Activated CD4-positive, alpha-beta T cell treated with anti-CD3 and anti-CD28 coated beads, Interleukin-2, amount 10 ng/mL, durations not matched to agents 7 days and 5 days (primary cell): Measurements from ENCODE around the gene STK32C. TPM values are rescaled to one million over a fixed set of nuclear protein-coding genes. Genes with fewer than 3 reads are reported as not detected.

Source experiments
- CTCF ChIA-PET: fragments of 350-600 bp; sonication (Branson Sonifier 250); formaldehyde crosslinking; loops from one replicate; lab custom pipeline; 2021; ENCODE audit warnings: antibody characterized with exemption; lab: Charles Lee
- POLR2A ChIA-PET: fragments of 350-600 bp; sonication (Branson Sonifier 250); formaldehyde crosslinking; loops from one replicate; lab custom pipeline; 2021; ENCODE audit warnings: antibody characterized with exemption; lab: Charles Lee
- DNase-seq: peaks from one replicate; pipeline ENCODE4 v3.0.0-alpha.2; 2020
- H3K27ac Mint-ChIP-seq: one replicate; pipeline ENCODE4 v1.8.0; 2021; ENCODE audit warnings: mild to moderate bottlenecking, moderate library complexity, mixed read lengths
- H3K27me3 Mint-ChIP-seq: one replicate; pipeline ENCODE4 v1.8.0; 2021; ENCODE audit warnings: mixed read lengths
- H3K36me3 Mint-ChIP-seq: one replicate; pipeline ENCODE4 v1.8.0; 2021; ENCODE audit warnings: low read depth, mixed read lengths
- H3K4me1 Mint-ChIP-seq: one replicate; pipeline ENCODE4 v1.8.0; 2021; ENCODE audit warnings: mixed read lengths
- H3K4me3 Mint-ChIP-seq: one replicate; pipeline ENCODE4 v1.8.0; 2021; ENCODE audit warnings: mild to moderate bottlenecking, moderate library complexity, mixed read lengths
- H3K9me3 Mint-ChIP-seq: one replicate; pipeline ENCODE4 v1.8.0; 2021; ENCODE audit warnings: mixed read lengths
- total RNA-seq, 2 experiments: library from RNA; stranded (reverse); gene quantifications; one replicate each; pipeline ENCODE4 v1.2.3, GENCODE V29; 2021

The STK32C gene
- total RNA-seq, 2 experiments from 2014 or later: 11.1 to 15.2 TPM

DNA sequence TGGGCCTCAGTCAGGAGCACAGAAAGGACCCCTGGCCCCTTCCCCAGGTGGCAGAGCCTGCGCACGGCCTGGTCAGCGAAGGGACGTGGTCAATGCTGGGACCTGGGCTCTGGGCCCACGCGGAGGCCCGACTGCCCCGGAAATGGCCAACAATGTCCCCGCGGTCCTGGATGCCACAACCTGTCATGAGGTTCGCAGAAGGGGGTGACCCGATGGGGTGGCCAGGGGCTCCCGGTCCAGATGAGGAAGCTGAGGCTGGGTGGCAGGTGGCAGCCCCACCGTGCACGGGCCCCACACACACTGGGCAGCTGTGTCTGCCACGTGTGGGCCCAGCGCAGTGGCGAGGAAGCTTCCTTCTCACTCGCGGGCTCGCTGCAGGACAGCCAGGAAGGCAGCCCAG lies 71.6 kb downstream of the STK32C start:
- ChIA-PET POLR2A (no interaction called here), CTCF (no interaction called here)
- Mint-ChIP-seq H3K27ac (no peak overlapping the region), H3K4me1 (peaks cover 22% of the 10 kb centered on the region), H3K36me3 (no peaks in the 10 kb centered on the region), H3K4me3 (no peak overlapping the region), H3K9me3 (no peaks in the 10 kb centered on the region), H3K27me3 (no peaks in the 10 kb centered on the region)
- no peak for DNase-seq

DNA sequence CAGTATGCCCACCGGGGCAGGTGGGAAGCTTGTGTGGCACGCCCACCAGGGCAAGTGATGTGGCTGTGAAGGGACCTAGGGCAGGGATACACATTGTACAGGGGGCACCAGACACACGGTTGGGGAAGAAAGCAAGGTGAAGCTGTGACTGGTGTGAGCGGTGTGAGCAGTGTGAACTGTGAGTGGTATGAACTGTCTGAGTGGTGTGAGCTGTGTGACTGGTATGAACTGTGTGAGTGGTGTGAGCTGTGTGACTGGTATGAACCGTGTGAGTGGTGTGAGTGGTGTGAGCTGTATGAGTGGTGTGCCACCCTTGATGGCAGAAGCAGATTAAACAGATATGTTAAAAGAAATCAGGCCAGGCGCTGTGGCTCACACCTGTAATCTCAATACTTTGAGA lies 72.9 kb downstream of the STK32C start:
- ChIA-PET POLR2A (no interaction called here), CTCF (interaction anchor here (1.1 to 1.7 kb wide), 3 partner anchors 9 to 212 kb away, joined by 3 to 5 read pairs (median 4); no protein-coding TSS in a partner anchor)
- H3K4me3 Mint-ChIP-seq: no peak overlapping the region
- no peaks in the 10 kb centered on the region for H3K27me3 Mint-ChIP-seq
- peaks cover under 1% of the 10 kb centered on the region for H3K36me3 Mint-ChIP-seq
- H3K4me1 Mint-ChIP-seq: peaks cover 33% of the 10 kb centered on the region
- no peak for DNase-seq
- H3K27ac Mint-ChIP-seq: no peak overlapping the region
- no peaks in the 10 kb centered on the region for H3K9me3 Mint-ChIP-seq

DNA sequence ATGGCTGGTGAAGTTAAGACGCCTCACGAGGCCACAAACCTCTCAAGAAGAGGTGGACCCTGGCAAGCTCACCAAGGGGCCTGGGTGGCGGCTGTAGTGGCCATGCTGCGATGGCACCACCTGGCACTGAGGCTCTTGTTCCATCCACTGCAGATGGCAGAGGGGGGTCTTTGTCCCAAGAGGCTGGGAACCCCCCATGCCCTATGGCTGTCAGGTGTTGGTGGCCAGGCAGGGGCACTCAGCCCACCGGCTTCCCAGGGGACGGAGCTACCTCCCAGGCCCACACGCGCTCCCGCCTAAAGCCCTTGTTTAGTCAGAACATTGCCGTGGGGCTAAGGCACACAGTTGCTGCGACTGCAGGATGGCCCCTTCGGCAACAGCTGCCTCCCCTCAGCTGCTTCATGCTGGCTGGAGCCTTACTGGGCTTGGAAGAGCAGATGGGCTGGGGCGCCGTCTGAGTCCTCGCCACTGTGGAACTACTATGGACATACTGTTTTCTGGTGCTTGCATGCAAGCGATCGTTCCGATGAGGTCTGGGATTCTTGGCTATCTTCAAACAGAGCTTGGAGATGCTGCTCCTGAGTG lies 74.2 kb downstream of the STK32C start:
- no peaks in the 10 kb centered on the region for H3K9me3 Mint-ChIP-seq
- H3K4me3 Mint-ChIP-seq: no peak overlapping the region
- H3K27ac Mint-ChIP-seq: peak overlapping the region; percentile 92
- no peaks in the 10 kb centered on the region for H3K27me3 Mint-ChIP-seq
- H3K36me3 Mint-ChIP-seq: peaks cover 3% of the 10 kb centered on the region
- no peak for DNase-seq
- CTCF ChIA-PET: interaction anchor here (1.1 to 1.5 kb wide), 4 partner anchors 10 to 213 kb away, joined by 3 to 4 read pairs (median 3); no protein-coding TSS in a partner anchor
- POLR2A ChIA-PET: no interaction called here
- H3K4me1 Mint-ChIP-seq: peaks cover 41% of the 10 kb centered on the region

GRCh38 chr10:132232981-132233380 lies 74.8 kb downstream of the STK32C start:
- H3K36me3 Mint-ChIP-seq: peaks cover 3% of the 10 kb centered on the region
- H3K9me3 Mint-ChIP-seq: no peaks in the 10 kb centered on the region
- H3K27me3 Mint-ChIP-seq: no peaks in the 10 kb centered on the region
- POLR2A ChIA-PET: no interaction called here
- CTCF ChIA-PET: interaction anchor here (1.5 kb wide), 1 partner anchor 23 kb away, joined by 3 read pairs; no protein-coding TSS in a partner anchor
- H3K4me3 Mint-ChIP-seq: no peak overlapping the region
- peaks cover 41% of the 10 kb centered on the region for H3K4me1 Mint-ChIP-seq
- H3K27ac Mint-ChIP-seq: peak overlapping the region; percentile 92
- DNase-seq: no peak

DNA sequence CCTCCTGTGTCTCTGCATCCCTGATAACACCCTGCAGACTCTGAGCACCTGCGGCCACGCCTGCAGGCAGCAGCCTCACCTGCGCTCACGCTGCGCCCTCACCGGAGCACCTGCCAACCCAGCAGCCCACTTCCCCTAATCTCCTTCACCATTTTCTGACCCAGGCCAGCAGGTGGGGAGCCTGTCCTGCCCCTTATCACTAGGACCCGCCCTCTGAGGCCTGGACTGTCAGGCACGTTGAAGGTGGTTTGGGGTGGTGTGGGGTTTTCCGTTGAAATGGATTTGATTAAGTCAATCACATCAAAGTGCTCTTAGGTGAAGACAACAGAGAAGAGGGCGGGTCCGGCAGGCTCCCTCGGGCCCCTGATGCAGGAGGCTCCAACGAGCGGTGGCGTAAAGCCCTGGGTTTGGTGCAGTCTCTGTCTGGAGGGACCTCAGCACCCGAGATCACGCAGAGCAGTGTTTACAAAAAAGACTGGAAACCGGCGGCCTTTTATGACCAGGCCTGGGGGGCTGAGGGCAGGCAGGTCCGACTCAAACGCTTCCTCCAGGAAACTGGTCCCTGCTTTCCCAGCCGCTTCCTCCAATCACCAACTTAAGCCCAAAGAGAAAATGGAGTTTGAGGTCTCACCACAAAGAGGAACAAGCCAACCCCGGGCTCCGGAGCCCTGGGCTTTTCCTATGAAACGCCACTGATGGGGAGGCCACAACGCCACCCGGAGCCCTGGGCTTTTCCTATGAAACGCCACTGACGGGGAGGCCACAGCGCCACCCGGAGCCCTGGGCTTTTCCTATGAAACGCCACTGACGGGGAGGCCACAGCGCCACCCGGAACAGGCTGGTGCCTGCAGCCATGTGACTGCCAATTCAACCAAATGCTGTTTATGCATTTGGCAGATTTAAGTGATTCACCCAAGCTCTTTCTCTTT lies 75.5 kb downstream of the STK32C start:
- ChIA-PET POLR2A (no interaction called here), CTCF (no interaction called here)
- Mint-ChIP-seq H3K27ac (peak overlapping the region; percentile 92), H3K4me3 (peak overlapping the region; percentile 56), H3K4me1 (peaks cover 45% of the 10 kb centered on the region), H3K36me3 (peaks cover 3% of the 10 kb centered on the region), H3K9me3 (no peaks in the 10 kb centered on the region), H3K27me3 (no peaks in the 10 kb centered on the region)
- DNase-seq: peak; percentile 34

DNA sequence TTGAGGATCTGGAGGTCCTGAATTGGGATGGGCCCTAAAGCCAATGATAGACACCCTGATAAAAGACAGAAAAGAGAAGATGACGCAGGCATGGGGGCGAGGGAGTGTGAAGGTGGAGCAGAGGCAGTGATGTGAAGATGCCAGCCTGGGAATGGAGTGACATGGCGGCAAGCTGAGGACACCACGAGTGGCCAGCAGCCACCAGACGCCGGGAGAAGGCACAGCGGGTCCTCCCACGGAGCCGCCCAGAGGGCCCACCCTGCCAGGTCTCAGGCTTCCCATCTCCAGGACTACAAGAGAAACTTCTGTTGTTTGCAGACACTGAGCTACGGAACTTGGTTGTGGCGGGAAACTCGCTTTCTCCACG lies 76.1 kb downstream of the STK32C start:
- Mint-ChIP-seq H3K9me3 (no peaks in the 10 kb centered on the region), H3K27ac (peak overlapping the region; percentile 92), H3K27me3 (no peaks in the 10 kb centered on the region), H3K4me1 (peaks cover 46% of the 10 kb centered on the region), H3K4me3 (no peak overlapping the region), H3K36me3 (peaks cover 3% of the 10 kb centered on the region)
- ChIA-PET POLR2A (no interaction called here), CTCF (no interaction called here)
- DNase-seq: no peak

DNA sequence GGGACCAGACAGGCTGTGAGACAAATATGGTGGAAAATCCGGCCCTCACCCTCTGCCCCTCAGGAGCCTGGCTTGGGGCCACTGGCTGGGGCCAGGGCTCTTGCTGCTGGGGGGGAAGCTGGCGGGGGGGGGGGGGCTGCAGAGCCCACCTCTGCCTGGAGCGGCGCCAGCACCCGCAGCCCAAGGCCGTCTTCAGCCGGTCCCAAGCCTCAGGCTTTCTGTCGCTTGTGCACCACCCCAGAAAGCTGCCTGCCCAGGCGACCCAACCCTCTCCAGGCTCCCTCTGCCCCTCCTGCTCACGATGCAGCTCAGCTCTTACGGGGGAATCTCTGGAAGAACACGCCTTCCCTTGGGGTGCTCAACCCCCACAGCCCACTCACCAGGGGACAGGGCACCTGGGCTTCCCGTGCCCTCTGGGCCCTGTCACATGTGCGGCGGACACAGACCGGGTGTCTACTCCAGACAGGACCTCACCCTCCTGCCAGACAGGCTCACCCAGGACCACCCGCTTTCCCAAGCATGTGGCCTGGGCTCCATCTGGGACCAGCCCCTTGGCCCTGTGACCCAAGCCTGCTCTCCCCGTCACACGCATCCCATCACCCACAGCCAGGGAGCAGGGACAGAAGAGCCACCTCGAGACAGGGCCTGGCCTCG lies 77.1 kb downstream of the STK32C start:
- H3K36me3 Mint-ChIP-seq: peaks cover 3% of the 10 kb centered on the region
- no peak overlapping the region for H3K4me3 Mint-ChIP-seq
- POLR2A ChIA-PET: no interaction called here
- H3K27me3 Mint-ChIP-seq: no peaks in the 10 kb centered on the region
- DNase-seq: no peak
- peak overlapping the region; percentile 98 for H3K27ac Mint-ChIP-seq
- CTCF ChIA-PET: interaction anchor here (0.6 kb wide), 1 partner anchor 99 kb away, joined by 3 read pairs; no protein-coding TSS in a partner anchor
- H3K4me1 Mint-ChIP-seq: peaks cover 46% of the 10 kb centered on the region
- no peaks in the 10 kb centered on the region for H3K9me3 Mint-ChIP-seq

GRCh38 chr10:132229834-132230556 lies 77.8 kb downstream of the STK32C start:
- Mint-ChIP-seq H3K9me3 (no peaks in the 10 kb centered on the region), H3K27ac (peak overlapping the region; percentile 98), H3K4me3 (peak overlapping the region; percentile 69), H3K36me3 (peaks cover 3% of the 10 kb centered on the region), H3K27me3 (no peaks in the 10 kb centered on the region), H3K4me1 (peaks cover 46% of the 10 kb centered on the region)
- DNase-seq: peak; percentile 56
- ChIA-PET POLR2A (no interaction called here), CTCF (interaction anchor here (1.4 kb wide), 1 partner anchor 218 kb away, joined by 3 read pairs; no protein-coding TSS in a partner anchor)

DNA sequence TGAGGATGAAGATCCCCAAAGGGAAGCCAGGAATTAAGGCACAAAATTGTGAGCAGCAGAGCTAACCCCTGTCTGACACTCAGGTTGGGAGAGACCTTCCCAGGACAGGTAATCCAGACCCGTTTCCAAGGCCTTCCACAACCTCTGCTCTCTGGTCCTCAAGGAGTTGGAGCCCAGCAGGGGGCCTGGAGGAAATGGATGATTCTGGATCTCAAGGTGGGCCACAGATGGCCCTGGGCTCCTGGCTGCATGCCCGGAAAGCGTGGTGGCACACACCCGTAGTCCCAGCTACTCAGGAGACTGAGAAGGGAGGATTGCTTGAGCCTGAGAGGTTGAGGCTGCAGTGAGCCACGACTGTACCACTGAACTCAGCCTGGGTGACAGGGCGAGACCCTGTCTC lies 78.7 kb downstream of the STK32C start:
- peak overlapping the region; percentile 98 for H3K27ac Mint-ChIP-seq
- H3K9me3 Mint-ChIP-seq: no peaks in the 10 kb centered on the region
- H3K4me1 Mint-ChIP-seq: peaks cover 46% of the 10 kb centered on the region
- no peaks in the 10 kb centered on the region for H3K27me3 Mint-ChIP-seq
- DNase-seq: no peak
- POLR2A ChIA-PET: no interaction called here
- H3K36me3 Mint-ChIP-seq: peaks cover 3% of the 10 kb centered on the region
- H3K4me3 Mint-ChIP-seq: no peak overlapping the region
- CTCF ChIA-PET: interaction anchor here (0.6 to 1.4 kb wide), 3 partner anchors 44 to 1162 kb away, joined by 3 read pairs; no protein-coding TSS in a partner anchor

DNA sequence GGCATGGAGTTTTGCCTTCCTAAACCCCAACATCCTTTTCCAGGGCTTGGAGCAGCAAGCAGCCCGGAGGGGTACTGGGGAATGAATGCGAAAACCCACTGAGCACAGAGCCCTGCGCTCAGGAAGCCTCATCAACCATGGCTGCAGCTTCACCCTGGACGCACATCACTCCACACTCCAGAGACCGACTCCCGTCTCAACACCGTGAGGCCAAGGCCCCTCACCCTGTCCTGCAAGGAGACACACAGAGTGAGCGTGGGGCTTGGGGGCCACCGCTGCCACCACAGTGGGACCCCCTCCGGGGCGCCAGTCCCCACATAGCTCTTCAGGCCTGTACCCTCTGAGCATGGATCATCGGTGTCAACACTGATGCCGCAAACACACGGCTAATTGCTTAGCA lies 79.1 kb downstream of the STK32C start:
- DNase-seq: no peak
- no peaks in the 10 kb centered on the region for H3K9me3 Mint-ChIP-seq
- POLR2A ChIA-PET: no interaction called here
- CTCF ChIA-PET: interaction anchor here (0.6 to 1.4 kb wide), 3 partner anchors 44 to 1163 kb away, joined by 3 read pairs; no protein-coding TSS in a partner anchor
- H3K4me3 Mint-ChIP-seq: no peak overlapping the region
- H3K27me3 Mint-ChIP-seq: no peaks in the 10 kb centered on the region
- peaks cover 47% of the 10 kb centered on the region for H3K4me1 Mint-ChIP-seq
- peaks cover 3% of the 10 kb centered on the region for H3K36me3 Mint-ChIP-seq
- H3K27ac Mint-ChIP-seq: peak overlapping the region; percentile 98

DNA sequence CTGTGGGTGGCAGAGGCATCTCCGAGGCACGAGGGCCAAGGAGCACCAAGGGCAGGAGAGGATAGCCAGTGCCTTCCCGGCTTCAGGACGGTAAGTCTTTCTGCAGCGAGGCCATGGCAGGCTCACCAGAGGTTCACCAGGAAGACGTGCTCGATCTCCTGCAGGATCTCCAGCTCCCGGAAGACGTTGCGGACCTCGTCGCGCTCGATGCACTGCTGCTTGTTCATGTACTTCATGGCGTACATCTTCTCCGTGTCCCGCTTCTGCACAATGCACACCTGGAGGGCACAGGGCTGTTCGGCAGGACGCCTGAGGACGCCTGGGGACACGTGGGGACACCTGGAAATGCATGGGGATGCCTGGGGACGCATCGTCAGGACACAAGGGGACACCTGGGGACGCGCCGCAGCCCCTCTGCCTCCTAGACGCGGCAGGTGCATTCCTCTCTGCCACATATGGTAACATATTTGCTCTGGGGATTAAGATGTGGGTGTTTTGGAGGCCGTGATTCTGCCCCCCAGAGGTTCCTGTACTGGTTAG lies 79.8 kb downstream of the STK32C start:
- Mint-ChIP-seq H3K27ac (no peak overlapping the region), H3K27me3 (no peaks in the 10 kb centered on the region), H3K4me3 (no peak overlapping the region), H3K4me1 (peaks cover 45% of the 10 kb centered on the region), H3K9me3 (no peaks in the 10 kb centered on the region), H3K36me3 (peaks cover 3% of the 10 kb centered on the region)
- ChIA-PET CTCF (no interaction called here), POLR2A (no interaction called here)
- DNase-seq: no peak
